Mesenchymal stem cell (in vitro differentiated cells and primary cell): ENCODE measurements around the gene MAP1LC3A.

Experiments
- DNase-seq: peaks from one replicate; pipeline ENCODE4 v3.0.0-alpha.2; 2013
- H2AFZ ChIP-seq: one replicate; pipeline ENCODE4 v1.6.1; 2013; ENCODE audit warnings: low read depth, mild to moderate bottlenecking, control low read depth, inconsistent platforms, low read length, moderate library complexity
- H2AK5ac ChIP-seq: 2 replicates; pipeline ENCODE4 v1.6.1; 2013; ENCODE audit warnings: low read length, moderate library complexity, mild to moderate bottlenecking, inconsistent platforms; ENCODE audit not compliant: severe bottlenecking
- H2BK120ac ChIP-seq: one replicate; pipeline ENCODE4 v1.6.1; 2013; ENCODE audit warnings: low read depth, mild to moderate bottlenecking, inconsistent platforms, low read length, moderate library complexity
- H2BK12ac ChIP-seq, 2 experiments: one replicate each; pipeline ENCODE4 v1.6.1; 2013; ENCODE audit warnings: inconsistent platforms in 2 of 2, low read length in 2 of 2, mild to moderate bottlenecking in 2 of 2, moderate library complexity in 2 of 2, control low read depth in 1 of 2
- H2BK15ac ChIP-seq: one replicate; pipeline ENCODE4 v1.6.1; 2013; ENCODE audit warnings: mild to moderate bottlenecking, low read depth, inconsistent platforms; ENCODE audit not compliant: poor library complexity, severe bottlenecking
- H2BK5ac ChIP-seq: 2 replicates; pipeline ENCODE4 v1.6.1; 2013; ENCODE audit warnings: low read depth, mild to moderate bottlenecking, low read length, control low read depth, inconsistent platforms; ENCODE audit not compliant: poor library complexity, severe bottlenecking
- H3K14ac ChIP-seq, 2 experiments: one replicate each; pipeline ENCODE4 v1.6.1; 2013; ENCODE audit warnings: inconsistent platforms in 2 of 2, low read length in 2 of 2, control low read depth in 1 of 2, mild to moderate bottlenecking in 1 of 2, moderate library complexity in 1 of 2
- H3K18ac ChIP-seq, 2 experiments: one replicate each; pipeline ENCODE4 v1.6.1; 2013; ENCODE audit warnings: inconsistent platforms in 2 of 2, low read length in 2 of 2, control low read depth in 1 of 2, low read depth in 1 of 2, mild to moderate bottlenecking in 1 of 2
- H3K23ac ChIP-seq, 2 experiments: one replicate each; pipeline ENCODE4 v1.6.1; 2013; ENCODE audit warnings: inconsistent platforms in 2 of 2, low read length in 2 of 2, mild to moderate bottlenecking in 2 of 2, moderate library complexity in 2 of 2, control low read depth in 1 of 2
- H3K27ac ChIP-seq: 2 replicates; pipeline ENCODE4 v1.5.1; 2013; ENCODE audit warnings: mild to moderate bottlenecking, moderate library complexity, low read length, control low read depth, inconsistent platforms; ENCODE audit not compliant: poor library complexity, severe bottlenecking
- H3K27me3 ChIP-seq, 2 experiments: 2 replicates each; pipeline versions ENCODE4 v1.6.1 to v1.7.0; 2013; ENCODE audit warnings: low read length in 2 of 2, mild to moderate bottlenecking in 2 of 2, moderate library complexity in 2 of 2, control low read depth in 1 of 2, inconsistent platforms in 1 of 2; ENCODE audit not compliant: control insufficient read depth in 1 of 2, insufficient read depth in 1 of 2
- H3K36me3 ChIP-seq, 2 experiments: 2 replicates each; pipeline versions ENCODE4 v1.6.1 to v1.7.0; 2013; ENCODE audit warnings: low read length in 2 of 2, control low read depth in 1 of 2, inconsistent platforms in 1 of 2, low read depth in 1 of 2, mild to moderate bottlenecking in 1 of 2; ENCODE audit not compliant: insufficient read depth in 2 of 2, control insufficient read depth in 1 of 2
- H3K4ac ChIP-seq, 2 experiments: one replicate each; pipeline ENCODE4 v1.6.1; 2013; ENCODE audit warnings: inconsistent platforms in 2 of 2, low read length in 2 of 2, mild to moderate bottlenecking in 2 of 2, moderate library complexity in 2 of 2, control low read depth in 1 of 2, low read depth in 1 of 2
- H3K4me1 ChIP-seq: 2 replicates; pipeline ENCODE4 v1.6.1; 2013; ENCODE audit warnings: low read depth, low read length, control low read depth; ENCODE audit not compliant: control insufficient read depth, insufficient read depth
- H3K4me2 ChIP-seq: 2 replicates; pipeline ENCODE4 v1.6.1; 2013; ENCODE audit warnings: low read length, mild to moderate bottlenecking, inconsistent platforms; ENCODE audit not compliant: poor library complexity, severe bottlenecking
- H3K4me3 ChIP-seq, 2 experiments: 2 replicates each; pipeline versions ENCODE4 v1.5.1 to v1.7.0; 2013; ENCODE audit warnings: low read length in 2 of 2, mild to moderate bottlenecking in 2 of 2, control low read depth in 1 of 2, low read depth in 1 of 2; ENCODE audit not compliant: insufficient read depth in 1 of 2
- H3K79me1 ChIP-seq: replicated peaks from 2 replicates; pipeline ENCODE4 v1.6.1; 2013; ENCODE audit warnings: mild to moderate bottlenecking, control low read depth, low read length, inconsistent platforms; ENCODE audit not compliant: poor library complexity, severe bottlenecking
- H3K9ac ChIP-seq: 2 replicates; pipeline ENCODE4 v1.7.0; 2013; ENCODE audit warnings: mild to moderate bottlenecking, low read length, moderate library complexity
- H3K9me3 ChIP-seq: 2 replicates; pipeline ENCODE4 v1.7.0; 2013; ENCODE audit warnings: mild to moderate bottlenecking, low read length; ENCODE audit not compliant: control insufficient read depth
- H4K8ac ChIP-seq: one replicate; pipeline ENCODE4 v1.6.1; 2013; ENCODE audit warnings: inconsistent platforms, mild to moderate bottlenecking, low read length, moderate library complexity
- H4K91ac ChIP-seq: one replicate; pipeline ENCODE4 v1.6.1; 2013; ENCODE audit warnings: mild to moderate bottlenecking, low read length, inconsistent platforms
- WGBS: methylation state at CpG from one replicate; pipeline ENCODE4 v1.1.7; 2013; ENCODE audit warnings: mixed read lengths; 5-methylcytosine and 5-hydroxymethylcytosine counted together

Gene MAP1LC3A

GRCh38 chr20:34541264-34541901 lies 17.1 kb upstream of the MAP1LC3A start:
- no peak overlapping the region for H3K4me3 ChIP-seq
- no peak overlapping the region for H3K9ac ChIP-seq
- H2BK12ac ChIP-seq = no peak overlapping the region
- WGBS = 95% methylated on average over 8 of the region's 13 CpGs
- no peak overlapping the region for H2BK5ac ChIP-seq
- H3K23ac ChIP-seq = no peak overlapping the region
- peaks cover 3% of the 10 kb centered on the region for H3K4me1 ChIP-seq
- no peak overlapping the region for H2BK15ac ChIP-seq
- H2BK120ac ChIP-seq = no peak overlapping the region
- no peaks in the 10 kb centered on the region for H3K9me3 ChIP-seq
- H3K4ac ChIP-seq = no peak overlapping the region
- no peak overlapping the region for H2AK5ac ChIP-seq
- H3K27ac ChIP-seq = no peak overlapping the region
- DNase-seq = no peak
- no peak overlapping the region for H3K14ac ChIP-seq
- H3K4me2 ChIP-seq = no peak overlapping the region
- no peaks in the 10 kb centered on the region for H3K27me3 ChIP-seq
- no peak overlapping the region for H3K18ac ChIP-seq
- no peak overlapping the region for H4K91ac ChIP-seq
- no peak overlapping the region for H4K8ac ChIP-seq
- peaks cover 19% of the 10 kb centered on the region for H3K79me1 ChIP-seq
- peaks cover 59% of the 10 kb centered on the region in 2 experiments for H3K36me3 ChIP-seq
- no peak overlapping the region for H2AFZ ChIP-seq

- peaks cover 54 to 55% of the 10 kb centered on the region in 2 experiments for H3K36me3 ChIP-seq
- H3K79me1 ChIP-seq = peaks cover 16% of the 10 kb centered on the region
- no peak overlapping the region for H4K91ac ChIP-seq
- no peak overlapping the region for H3K4ac ChIP-seq
- H3K23ac ChIP-seq = no peak overlapping the region
- no peak overlapping the region for H2AFZ ChIP-seq
- no peak overlapping the region for H3K14ac ChIP-seq
- H3K4me3 ChIP-seq = no peak overlapping the region
- no peak overlapping the region for H2BK5ac ChIP-seq
- no peak overlapping the region for H3K18ac ChIP-seq
- H3K27me3 ChIP-seq = no peaks in the 10 kb centered on the region
- H2AK5ac ChIP-seq = no peak overlapping the region
- 97% methylated on average over 16 of the region's 16 CpGs for WGBS
- H4K8ac ChIP-seq = no peak overlapping the region
- DNase-seq = no peak
- H3K27ac ChIP-seq = no peak overlapping the region
- H3K9me3 ChIP-seq = no peaks in the 10 kb centered on the region
- no peak overlapping the region for H2BK120ac ChIP-seq
- no peak overlapping the region for H2BK12ac ChIP-seq
- H3K4me1 ChIP-seq = peaks cover 3% of the 10 kb centered on the region
- H3K4me2 ChIP-seq = no peak overlapping the region
- no peak overlapping the region for H2BK15ac ChIP-seq
- H3K9ac ChIP-seq = no peak overlapping the region
Measured at GRCh38 chr20:34541917-34542316, 16.6 kb upstream of the MAP1LC3A start.

- Histone ChIP-seq H3K4me3 (no peak overlapping the region), H2BK12ac (no peak overlapping the region), H4K91ac (no peak overlapping the region), H2AK5ac (no peak overlapping the region), H3K4ac (no peak overlapping the region), H3K27me3 (no peaks in the 10 kb centered on the region), H3K27ac (no peak overlapping the region), H2BK120ac (no peak overlapping the region), H3K4me1 (peaks cover 3% of the 10 kb centered on the region), H3K36me3 (peaks cover 49 to 50% of the 10 kb centered on the region in 2 experiments), H3K18ac (no peak overlapping the region), H2AFZ (no peak overlapping the region), H3K9ac (no peak overlapping the region), H3K79me1 (peaks cover 13% of the 10 kb centered on the region), H3K4me2 (no peak overlapping the region), H2BK5ac (no peak overlapping the region), H2BK15ac (no peak overlapping the region), H3K23ac (no peak overlapping the region), H3K9me3 (no peaks in the 10 kb centered on the region), H4K8ac (no peak overlapping the region), H3K14ac (no peak overlapping the region)
- 97% methylated on average over 6 of the region's 6 CpGs for WGBS
- no peak for DNase-seq
Measured at GRCh38 chr20:34542439-34542838, 16.1 kb upstream of the MAP1LC3A start.

GRCh38 chr20:34543463-34544056 lies 15.0 kb upstream of the MAP1LC3A start:
- 80% methylated on average over 12 of the region's 12 CpGs for WGBS
- no peak overlapping the region for H3K4me3 ChIP-seq
- H2BK15ac ChIP-seq = no peak overlapping the region
- H3K27me3 ChIP-seq = no peaks in the 10 kb centered on the region
- no peak for DNase-seq
- H3K4ac ChIP-seq = no peak overlapping the region
- no peak overlapping the region for H2BK120ac ChIP-seq
- H3K9me3 ChIP-seq = no peaks in the 10 kb centered on the region
- H3K36me3 ChIP-seq = peaks cover 41 to 42% of the 10 kb centered on the region in 2 experiments
- H2AFZ ChIP-seq = no peak overlapping the region
- H4K8ac ChIP-seq = no peak overlapping the region
- no peak overlapping the region for H2AK5ac ChIP-seq
- H4K91ac ChIP-seq = no peak overlapping the region
- H2BK12ac ChIP-seq = no peak overlapping the region
- H3K9ac ChIP-seq = peak overlapping the region; percentile 18
- H3K18ac ChIP-seq = no peak overlapping the region
- H2BK5ac ChIP-seq = no peak overlapping the region
- no peak overlapping the region for H3K27ac ChIP-seq
- H3K79me1 ChIP-seq = peaks cover 9% of the 10 kb centered on the region
- H3K23ac ChIP-seq = no peak overlapping the region
- no peak overlapping the region for H3K14ac ChIP-seq
- H3K4me1 ChIP-seq = peaks cover 3% of the 10 kb centered on the region
- no peak overlapping the region for H3K4me2 ChIP-seq
